Fibroblast of lung (primary cell): ENCODE data around the gene CCDC33. TPM values are rescaled to one million over a fixed set of nuclear protein-coding genes. Genes with fewer than 3 reads are reported as not detected.

Experiments used
- DNase-seq, 2 donors: peaks; one replicate each; pipeline versions ENCODE4 v3.0.0 to v3.0.0-alpha.2; 2010; ENCODE audit warnings: low read depth in 2 of 2
- H2AFZ ChIP-seq: 2 replicates; pipeline ENCODE4 v1.5.1; 2012; ENCODE audit warnings: low read length, control low read depth, inconsistent platforms
- H3K27ac ChIP-seq: 2 replicates; pipeline ENCODE4 v1.5.1; 2011; ENCODE audit warnings: low read length, control low read depth; ENCODE audit not compliant: insufficient read depth
- H3K27me3 ChIP-seq: 2 replicates; pipeline ENCODE4 v1.5.1; 2011; ENCODE audit warnings: mild to moderate bottlenecking, low read length; ENCODE audit not compliant: control insufficient read depth, insufficient read depth
- H3K36me3 ChIP-seq: 2 replicates; pipeline ENCODE4 v1.5.1; 2011; ENCODE audit warnings: low read length; ENCODE audit not compliant: control insufficient read depth, insufficient read depth
- H3K4me1 ChIP-seq: 2 replicates; pipeline ENCODE4 v1.5.1; 2011; ENCODE audit warnings: low read length; ENCODE audit not compliant: control insufficient read depth, insufficient read depth; ENCODE audit errors: extremely low read depth
- H3K4me2 ChIP-seq: 2 replicates; pipeline ENCODE4 v1.5.1; 2011; ENCODE audit warnings: low read length, control low read depth; ENCODE audit not compliant: insufficient read depth; ENCODE audit errors: extremely low read depth
- H3K4me3 ChIP-seq, 4 experiments: fragments of 200-600 bp in 1 of 4; sonication (generic) in 1 of 4; replicated peaks in 1 of 4; 2 replicates each; pipeline ENCODE4 v1.5.1; 2011 to 2016; ENCODE audit warnings: low read length in 4 of 4, low read depth in 3 of 4, mild to moderate bottlenecking in 3 of 4, control low read depth in 2 of 4, inconsistent platforms in 1 of 4, mixed read lengths in 1 of 4; ENCODE audit not compliant: insufficient read depth in 1 of 4; ENCODE audit errors: control extremely low read depth in 1 of 4
- H3K79me2 ChIP-seq: 2 replicates; pipeline ENCODE4 v1.5.1; 2012; ENCODE audit warnings: mild to moderate bottlenecking, low read length, inconsistent platforms; ENCODE audit not compliant: control insufficient read depth, insufficient read depth
- H3K9ac ChIP-seq: 2 replicates; pipeline ENCODE4 v1.5.1; 2011; ENCODE audit warnings: mild to moderate bottlenecking, low read length, control low read depth; ENCODE audit not compliant: insufficient read depth
- H3K9me3 ChIP-seq: 2 replicates; pipeline ENCODE4 v1.5.1; 2012; ENCODE audit warnings: low read depth, low read length; ENCODE audit not compliant: control insufficient read depth, insufficient read depth
- H4K20me1 ChIP-seq: 2 replicates; pipeline ENCODE4 v1.5.1; 2011; ENCODE audit warnings: low read length; ENCODE audit not compliant: control insufficient read depth, insufficient read depth; ENCODE audit errors: extremely low read depth
- CTCF ChIP-seq, 2 donors: IDR thresholded peaks in 1 of 2; conservative IDR thresholded peaks in 1 of 2; 1 replicate in 1 of 2; 2 replicates in 1 of 2; pipeline ENCODE4 v1.5.1; 2011 to 2012; ENCODE audit warnings: low read length in 2 of 2, control low read depth in 1 of 2, inconsistent platforms in 1 of 2, low read depth in 1 of 2, mild to moderate bottlenecking in 1 of 2
- EZH2 ChIP-seq: IDR thresholded peaks from 2 replicates; pipeline ENCODE4 v1.5.1; 2012; ENCODE audit warnings: low read length, control low read depth, mild to moderate bottlenecking; ENCODE audit errors: missing control alignments
- polyA plus RNA-seq, 2 donors: library from polyadenylated mRNA; depleted of rRNA in 1 of 2; stranded (reverse) in 1 of 2; unstranded in 1 of 2; fragments of >200 nt; gene quantifications; 2 replicates each; pipeline ENCODE4 v1.2.1, GENCODE V29; 2011 to 2012; ENCODE audit warnings: missing spikeins in 1 of 2
- total RNA-seq: library from RNA; depleted of rRNA; stranded (reverse); fragments of >200 nt; gene quantifications from 2 replicates; pipeline ENCODE4 v1.2.1, GENCODE V29; 2014

CCDC33 gene
- total and polyA plus RNA-seq, 2 donors (not counting 1 experiment from before 2014, with no cell fraction given): not detected

GRCh38 chr15:74262625-74263024, 26.5 kb downstream of the CCDC33 start:
- Histone ChIP-seq H3K9ac (no peak overlapping the region), H4K20me1 (no peaks in the 10 kb centered on the region), H3K27me3 (peaks cover 31% of the 10 kb centered on the region), H3K9me3 (no peaks in the 10 kb centered on the region), H3K27ac (no peak overlapping the region), H2AFZ (no peak overlapping the region), H3K4me2 (no peak overlapping the region), H3K4me1 (no peaks in the 10 kb centered on the region), H3K4me3 (no peak overlapping the region), H3K36me3 (no peaks in the 10 kb centered on the region), H3K79me2 (no peaks in the 10 kb centered on the region)
- no peak for DNase-seq
- no peak for TF ChIP-seq EZH2
- no peak for TF ChIP-seq CTCF (conservative IDR thresholded peaks at IDR 0.05 in 1 of 2, IDR thresholded peaks at IDR 0.05 in 1 of 2; ENCODE audit: low read depth in 1 of 2, low read length in 2 of 2)

GRCh38 chr15:74263466-74263865, 27.3 kb downstream of the CCDC33 start:
- H3K27ac ChIP-seq: no peak overlapping the region
- no peak for DNase-seq
- H3K4me1 ChIP-seq: no peaks in the 10 kb centered on the region
- no peak overlapping the region for H3K4me2 ChIP-seq
- no peaks in the 10 kb centered on the region for H4K20me1 ChIP-seq
- no peak overlapping the region for H3K4me3 ChIP-seq
- H3K27me3 ChIP-seq: peaks cover 23% of the 10 kb centered on the region
- no peak overlapping the region for H3K9ac ChIP-seq
- H3K79me2 ChIP-seq: no peaks in the 10 kb centered on the region
- no peaks in the 10 kb centered on the region for H3K36me3 ChIP-seq
- TF ChIP-seq CTCF (conservative IDR thresholded peaks at IDR 0.05 in 1 of 2, IDR thresholded peaks at IDR 0.05 in 1 of 2; ENCODE audit: low read depth in 1 of 2, low read length in 2 of 2) (no peak), EZH2 (no peak)
- no peak overlapping the region for H2AFZ ChIP-seq
- H3K9me3 ChIP-seq: no peaks in the 10 kb centered on the region

GRCh38 chr15:74264081-74264501, 28.0 kb downstream of the CCDC33 start:
- no peak overlapping the region for H3K9ac ChIP-seq
- no peaks in the 10 kb centered on the region for H3K9me3 ChIP-seq
- no peaks in the 10 kb centered on the region for H3K79me2 ChIP-seq
- H4K20me1 ChIP-seq: no peaks in the 10 kb centered on the region
- DNase-seq: no peak
- no peaks in the 10 kb centered on the region for H3K36me3 ChIP-seq
- TF ChIP-seq CTCF (conservative IDR thresholded peaks at IDR 0.05 in 1 of 2, IDR thresholded peaks at IDR 0.05 in 1 of 2; ENCODE audit: low read depth in 1 of 2, low read length in 2 of 2) (no peak), EZH2 (no peak)
- H3K4me1 ChIP-seq: no peaks in the 10 kb centered on the region
- H3K27ac ChIP-seq: no peak overlapping the region
- H3K4me3 ChIP-seq: no peak overlapping the region
- H2AFZ ChIP-seq: no peak overlapping the region
- peaks cover 22% of the 10 kb centered on the region for H3K27me3 ChIP-seq
- H3K4me2 ChIP-seq: no peak overlapping the region
